Lung (tissue), 12 donors: ENCODE results near the gene DZANK1. TPM values are rescaled to one million over a fixed set of nuclear protein-coding genes. Genes with fewer than 3 reads are reported as not detected.

Experiments
- ATAC-seq: fragments of 200-7000 bp; cut with Tn5 transposase; one replicate; pipeline ENCODE4 v1.9.1; 2020; ENCODE audit warnings: moderate number of reproducible peaks; ENCODE audit not compliant: insufficient read depth, low FRiP score
- DNase-seq, 3 donors: peaks; one replicate each; pipeline ENCODE4 v3.0.0-alpha.2; 2013 to 2017
- H3K27ac ChIP-seq, 2 donors: one replicate each; pipeline ENCODE4 v1.5.1; 2013; ENCODE audit warnings: mild to moderate bottlenecking in 2 of 2, moderate library complexity in 2 of 2, control low read depth in 1 of 2, inconsistent platforms in 1 of 2, low read depth in 1 of 2, low read length in 1 of 2
- H3K27me3 ChIP-seq, 3 donors: one replicate each; pipeline ENCODE4 v1.5.1; 2013; ENCODE audit warnings: low read length in 2 of 3; ENCODE audit not compliant: control insufficient read depth in 3 of 3, insufficient read depth in 3 of 3
- H3K36me3 ChIP-seq, 4 donors: one replicate each; pipeline ENCODE4 v1.5.1; 2013; ENCODE audit warnings: low read length in 4 of 4, mild to moderate bottlenecking in 1 of 4, moderate library complexity in 1 of 4; ENCODE audit not compliant: control insufficient read depth in 4 of 4, insufficient read depth in 4 of 4
- H3K4me1 ChIP-seq, 5 donors: one replicate each; pipeline ENCODE4 v1.5.1; 2013; ENCODE audit warnings: low read length in 5 of 5, mild to moderate bottlenecking in 2 of 5, moderate library complexity in 1 of 5; ENCODE audit not compliant: control insufficient read depth in 5 of 5, insufficient read depth in 5 of 5
- H3K4me3 ChIP-seq: one replicate; pipeline ENCODE4 v1.5.1; 2013; ENCODE audit warnings: mild to moderate bottlenecking, control low read depth, moderate library complexity
- H3K9ac ChIP-seq, 2 donors: one replicate each; pipeline ENCODE4 v1.5.1; 2013; ENCODE audit warnings: low read length in 2 of 2, control low read depth in 1 of 2; ENCODE audit not compliant: insufficient read depth in 1 of 2
- H3K9me3 ChIP-seq, 4 donors: one replicate each; pipeline ENCODE4 v1.5.1; 2013; ENCODE audit warnings: low read length in 3 of 4, mild to moderate bottlenecking in 1 of 4, moderate library complexity in 1 of 4; ENCODE audit not compliant: control insufficient read depth in 4 of 4, insufficient read depth in 3 of 4
- CTCF ChIP-seq: IDR thresholded peaks from 2 replicates; pipeline ENCODE4 v1.5.1; 2012; ENCODE audit warnings: mild to moderate bottlenecking; ENCODE audit errors: control extremely low read depth, extremely low read depth
- WGBS, 2 donors: extraction: QIAGEN DNeasy Blood & Tissue Kit; methylation state at CpG; one replicate each; pipeline ENCODE4 v1.1.7; 2013; 5-methylcytosine and 5-hydroxymethylcytosine counted together
- polyA plus RNA-seq, 2 donors: library from polyadenylated mRNA; stranded (reverse); fragments of 200-250 nt; gene quantifications; one replicate each; pipeline ENCODE4 v1.2.1, GENCODE V29; 2013
- total RNA-seq, 2 donors: library from RNA; depleted of rRNA in 1 of 2; stranded (reverse); fragments of >200 nt in 1 of 2; gene quantifications; one replicate each; pipeline ENCODE4 v1.2.1, GENCODE V29; 2014 to 2021
- donor health status: control.
- donor health status: control.
- donor health status: Bipolar disorder and iron deficiency.
- donor health status: healthy.
- donor health status: DM: yes; HTN: yes; CAD: no.

DZANK1 gene
- total and polyA plus RNA-seq, 4 donors = 1.8 to 7.6 (median 4.7) TPM

GRCh38 chr20:18465536-18466200 lies 1.2 kb downstream of the DZANK1 start:
- Histone ChIP-seq H3K4me1 (peaks cover 0 to 21% (median 5%) of the 10 kb centered on the region in 5 donors), H3K27me3 (no peaks in the 10 kb centered on the region), H3K9me3 (no peaks in the 10 kb centered on the region), H3K4me3 (no peak overlapping the region), H3K36me3 (peaks cover 3 to 7% (median 5%) of the 10 kb centered on the region in 4 donors), H3K27ac (no peak overlapping the region), H3K9ac (peak overlapping the region in 1 of 2 donors; percentile 75)
- 44 to 59% methylated on average over 6 of the region's 6 CpGs for WGBS, 2 donors
- TF ChIP-seq CTCF = no peak
- DNase-seq (peak in 1 of 3 donors; percentile 11), ATAC-seq (no peak)

GRCh38 chr20:18456600-18456999 lies 10.2 kb downstream of the DZANK1 start:
- no peak for ATAC-seq
- 84 to 90% methylated on average over 3 of the region's 3 CpGs for WGBS, 2 donors
- Histone ChIP-seq H3K9me3 (peaks cover 0 to 3% (median 0%) of the 10 kb centered on the region in 4 donors), H3K4me1 (no peaks in the 10 kb centered on the region), H3K4me3 (no peak overlapping the region), H3K9ac (no peak overlapping the region), H3K27ac (no peak overlapping the region), H3K27me3 (no peaks in the 10 kb centered on the region), H3K36me3 (no peaks in the 10 kb centered on the region)
- no peak for TF ChIP-seq CTCF
- no peak for DNase-seq

GRCh38 chr20:18443886-18444285 lies 22.9 kb downstream of the DZANK1 start:
- peaks cover 0 to 2% (median 0%) of the 10 kb centered on the region in 4 donors for H3K36me3 ChIP-seq
- ATAC-seq (no peak), DNase-seq (peak; percentile 33 to 68 (median 57))
- H3K27ac ChIP-seq = no peak overlapping the region
- H3K4me1 ChIP-seq = peaks cover 0 to 12% (median 0%) of the 10 kb centered on the region in 5 donors
- TF ChIP-seq CTCF = no peak
- H3K9me3 ChIP-seq = no peaks in the 10 kb centered on the region
- WGBS, 2 donors = 58 to 74% methylated on average over 4 of the region's 4 CpGs
- H3K4me3 ChIP-seq = no peak overlapping the region
- H3K9ac ChIP-seq = no peak overlapping the region
- H3K27me3 ChIP-seq = no peaks in the 10 kb centered on the region

- no peak overlapping the region for H3K9ac ChIP-seq
- no peaks in the 10 kb centered on the region for H3K27me3 ChIP-seq
- 67 to 91% methylated on average over 1 of the region's 1 CpG for WGBS, 2 donors
- no peak overlapping the region for H3K27ac ChIP-seq
- H3K4me3 ChIP-seq = no peak overlapping the region
- ATAC-seq (no peak), DNase-seq (no peak)
- H3K36me3 ChIP-seq = no peaks in the 10 kb centered on the region
- H3K4me1 ChIP-seq = peaks cover 0 to 12% (median 0%) of the 10 kb centered on the region in 5 donors
- TF ChIP-seq CTCF = no peak
- H3K9me3 ChIP-seq = no peaks in the 10 kb centered on the region
These were observed 26.4 kb downstream of the DZANK1 start for GRCh38 chr20:18440403-18440802.
